8988T (cell line): ENCODE data around the gene VAV2.

Experiments
- DNase-seq: peaks from one replicate; pipeline ENCODE4 v3.0.0; 2011

The VAV2 gene

GRCh38 chr9:133888048-133888808 lies 103.9 kb downstream of the VAV2 start:
- DNase-seq = no peak

- no peak for DNase-seq
These were observed 104.5 kb downstream of the VAV2 start for GRCh38 chr9:133887540-133888047.

GRCh38 chr9:133886563-133887501 lies 105.3 kb downstream of the VAV2 start:
- DNase-seq = no peak

- DNase-seq = no peak
These were observed 107.0 kb downstream of the VAV2 start for GRCh38 chr9:133884907-133885744.

- no peak for DNase-seq
These were observed 109.0 kb downstream of the VAV2 start for GRCh38 chr9:133882849-133883755.

GRCh38 chr9:133881671-133882381 lies 110.3 kb downstream of the VAV2 start:
- no peak for DNase-seq

- DNase-seq = no peak
These were observed 111.1 kb downstream of the VAV2 start for GRCh38 chr9:133880851-133881661.

- no peak for DNase-seq
These were observed 112.0 kb downstream of the VAV2 start for GRCh38 chr9:133880136-133880535.

- DNase-seq = no peak
These were observed 112.5 kb downstream of the VAV2 start for GRCh38 chr9:133879615-133880014.

- no peak for DNase-seq
These were observed 113.7 kb downstream of the VAV2 start for GRCh38 chr9:133878402-133878801.

- DNase-seq = no peak
These were observed 114.2 kb downstream of the VAV2 start for GRCh38 chr9:133877967-133878366.

GRCh38 chr9:133877327-133877726 lies 114.8 kb downstream of the VAV2 start:
- no peak for DNase-seq

GRCh38 chr9:133876836-133877235 lies 115.3 kb downstream of the VAV2 start:
- DNase-seq = no peak

- DNase-seq = no peak
These were observed 116.0 kb downstream of the VAV2 start for GRCh38 chr9:133876144-133876543.

- no peak for DNase-seq
These were observed 117.0 kb downstream of the VAV2 start for GRCh38 chr9:133875131-133875530.

- no peak for DNase-seq
These were observed 117.5 kb downstream of the VAV2 start for GRCh38 chr9:133874659-133875058.

GRCh38 chr9:133874060-133874657 lies 118.0 kb downstream of the VAV2 start:
- DNase-seq = peak; percentile 76

GRCh38 chr9:133873461-133873891 lies 118.6 kb downstream of the VAV2 start:
- DNase-seq = no peak

- DNase-seq = no peak
These were observed 119.1 kb downstream of the VAV2 start for GRCh38 chr9:133873009-133873408.
